ENCODE data around the gene KCNQ1. TPM values are rescaled to one million over a fixed set of nuclear protein-coding genes. Genes with fewer than 3 reads are reported as not detected.

KCNQ1 gene
- total RNA-seq, 4 donors from 2014 or later = 2.6 to 12.7 (median 4.9) TPM

- Histone ChIP-seq H3K27me3 (peaks cover 81% of the 10 kb centered on the region), H3K4me3 (no peak overlapping the region), H3K36me3 (no peaks in the 10 kb centered on the region), H3K9me3 (peaks cover 0 to 10% (median 0%) of the 10 kb centered on the region in 3 donors), H3K27ac (no peak overlapping the region), H3K4me1 (peaks cover 0 to 17% (median 0%) of the 10 kb centered on the region in 3 donors)
- TF ChIP-seq POLR2A (IDR thresholded peaks at IDR 0.05) (no peak), CTCF (IDR thresholded peaks at IDR 0.05) (no peak), EP300 (IDR thresholded peaks at IDR 0.05) (no peak), POLR2AphosphoS5 (IDR thresholded peaks at IDR 0.05) (no peak)
- no peak for ATAC-seq
- 74 to 100% methylated on average over 2 to 6 of the region's 8 CpGs for WGBS, 2 donors (ENCODE audit: low coverage in 1 of 2)
These were observed 4.2 kb upstream of the KCNQ1 start for GRCh38 chr11:2440646-2441045.

GRCh38 chr11:2441171-2441570 lies 3.6 kb upstream of the KCNQ1 start:
- WGBS, 2 donors (ENCODE audit: low coverage in 1 of 2) = 83% methylated on average over 1 of the region's 4 CpGs; no CpG with 5 or more reads in 1 of the 2 donors
- Histone ChIP-seq H3K9me3 (peaks cover 0 to 10% (median 0%) of the 10 kb centered on the region in 3 donors), H3K4me3 (no peak overlapping the region), H3K27me3 (peaks cover 81% of the 10 kb centered on the region), H3K4me1 (peaks cover 0 to 21% (median 0%) of the 10 kb centered on the region in 3 donors), H3K27ac (no peak overlapping the region), H3K36me3 (no peaks in the 10 kb centered on the region)
- TF ChIP-seq EP300 (IDR thresholded peaks at IDR 0.05) (no peak), POLR2AphosphoS5 (IDR thresholded peaks at IDR 0.05) (no peak), POLR2A (IDR thresholded peaks at IDR 0.05) (no peak), CTCF (IDR thresholded peaks at IDR 0.05) (no peak)
- ATAC-seq = no peak

- WGBS, 2 donors (ENCODE audit: low coverage in 1 of 2) = 95 to 96% methylated on average over 2 of the region's 2 CpGs
- H3K4me1 ChIP-seq = peaks cover 0 to 29% (median 0%) of the 10 kb centered on the region in 3 donors
- H3K27ac ChIP-seq = no peak overlapping the region
- no peak for ATAC-seq
- H3K9me3 ChIP-seq = peaks cover 0 to 10% (median 0%) of the 10 kb centered on the region in 3 donors
- TF ChIP-seq EP300 (IDR thresholded peaks at IDR 0.05) (no peak), POLR2A (IDR thresholded peaks at IDR 0.05) (no peak), POLR2AphosphoS5 (IDR thresholded peaks at IDR 0.05) (no peak), CTCF (IDR thresholded peaks at IDR 0.05) (no peak)
- no peaks in the 10 kb centered on the region for H3K36me3 ChIP-seq
- H3K27me3 ChIP-seq = peaks cover 81% of the 10 kb centered on the region
- no peak overlapping the region for H3K4me3 ChIP-seq
These were observed 2.2 kb upstream of the KCNQ1 start for GRCh38 chr11:2442589-2442988.

GRCh38 chr11:2443406-2443805 lies 1.4 kb upstream of the KCNQ1 start:
- Histone ChIP-seq H3K9me3 (peaks cover 0 to 10% (median 0%) of the 10 kb centered on the region in 3 donors), H3K4me3 (no peak overlapping the region), H3K4me1 (peaks cover 0 to 34% (median 0%) of the 10 kb centered on the region in 3 donors), H3K27me3 (peaks cover 87% of the 10 kb centered on the region), H3K36me3 (no peaks in the 10 kb centered on the region), H3K27ac (no peak overlapping the region)
- ATAC-seq = no peak
- TF ChIP-seq POLR2A (IDR thresholded peaks at IDR 0.05) = no peak
- TF ChIP-seq EP300 (IDR thresholded peaks at IDR 0.05) = no peak
- no peak for TF ChIP-seq CTCF (IDR thresholded peaks at IDR 0.05)
- no peak for TF ChIP-seq POLR2AphosphoS5 (IDR thresholded peaks at IDR 0.05)
- 75% methylated on average over 2 of the region's 11 CpGs; no CpG with 5 or more reads in 1 of the 2 donors for WGBS, 2 donors (ENCODE audit: low coverage in 1 of 2)

All from gastroesophageal sphincter (tissue), 4 donors.